Activated CD4-positive, alpha-beta T cell treated with anti-CD3 and anti-CD28 coated beads for 48 hours (primary cell): ENCODE data around the gene PCBP3.
A peak's percentile ranks its signal among the peaks of the same experiment; 100 is the strongest.

Source experiments
- DNase-seq: peaks from one replicate; pipeline ENCODE4 v3.0.0-alpha.2; 2020

Gene PCBP3

GRCh38 chr21:45727390-45727789, 83.9 kb downstream of the PCBP3 start:
- DNase-seq = no peak

GRCh38 chr21:45735259-45736000, 91.9 kb downstream of the PCBP3 start:
- DNase-seq = no peak

- no peak for DNase-seq
Observed at GRCh38 chr21:45736042-45736689, 92.6 kb downstream of the PCBP3 start.

- DNase-seq = no peak
Observed at GRCh38 chr21:45736690-45737484, 93.4 kb downstream of the PCBP3 start.

- no peak for DNase-seq
Observed at GRCh38 chr21:45737485-45738166, 94.1 kb downstream of the PCBP3 start.

- no peak for DNase-seq
Observed at GRCh38 chr21:45739218-45740087, 95.9 kb downstream of the PCBP3 start.

- no peak for DNase-seq
Observed at GRCh38 chr21:45740088-45740440, 96.5 kb downstream of the PCBP3 start.

- no peak for DNase-seq
Observed at GRCh38 chr21:45740491-45741357, 97.2 kb downstream of the PCBP3 start.

- peak; percentile 31 for DNase-seq
Observed at GRCh38 chr21:45741691-45742090, 98.2 kb downstream of the PCBP3 start.

- DNase-seq = no peak
Observed at GRCh38 chr21:45742247-45742646, 98.7 kb downstream of the PCBP3 start.

- no peak for DNase-seq
Observed at GRCh38 chr21:45745256-45745655, 101.7 kb downstream of the PCBP3 start.

- no peak for DNase-seq
Observed at GRCh38 chr21:45747233-45747766, 103.8 kb downstream of the PCBP3 start.

GRCh38 chr21:45747802-45748445, 104.4 kb downstream of the PCBP3 start:
- no peak for DNase-seq

- DNase-seq = no peak
Observed at GRCh38 chr21:45748593-45748992, 105.1 kb downstream of the PCBP3 start.

GRCh38 chr21:45749974-45750373, 106.4 kb downstream of the PCBP3 start:
- DNase-seq = no peak

- no peak for DNase-seq
Observed at GRCh38 chr21:45750936-45751335, 107.4 kb downstream of the PCBP3 start.

- no peak for DNase-seq
Observed at GRCh38 chr21:45753445-45753844, 109.9 kb downstream of the PCBP3 start.

- DNase-seq = no peak
Observed at GRCh38 chr21:45756029-45756428, 112.5 kb downstream of the PCBP3 start.

- no peak for DNase-seq
Observed at GRCh38 chr21:45756669-45757068, 113.1 kb downstream of the PCBP3 start.

GRCh38 chr21:45761704-45762103, 118.2 kb downstream of the PCBP3 start:
- DNase-seq = no peak
